Gastrocnemius medialis (tissue), 4 donors: ENCODE results near the gene ZNF620.

Source experiments
- POLR2A ChIP-seq, 2 donors: fragments of 450-650 bp; IDR thresholded peaks; one replicate each; pipeline ENCODE4 v1.6.1; 2017; ENCODE audit warnings: antibody characterized with exemption in 2 of 2, mild to moderate bottlenecking in 2 of 2, moderate library complexity in 2 of 2
- TF ChIP-seq, protein P1 (sequence below), 5 experiments: fragments of 450-650 bp in 3 of 5; fragments of 200-600 bp in 2 of 5; sonication (generic) in 2 of 5; IDR thresholded peaks in 4 of 5; conservative IDR thresholded peaks in 1 of 5; 1 replicate in 4 of 5; 2 replicates in 1 of 5; pipeline ENCODE4 v1.5.1; 2016 to 2019; ENCODE audit warnings: antibody characterized with exemption in 5 of 5, mild to moderate bottlenecking in 3 of 5, moderate library complexity in 3 of 5

DNA sequence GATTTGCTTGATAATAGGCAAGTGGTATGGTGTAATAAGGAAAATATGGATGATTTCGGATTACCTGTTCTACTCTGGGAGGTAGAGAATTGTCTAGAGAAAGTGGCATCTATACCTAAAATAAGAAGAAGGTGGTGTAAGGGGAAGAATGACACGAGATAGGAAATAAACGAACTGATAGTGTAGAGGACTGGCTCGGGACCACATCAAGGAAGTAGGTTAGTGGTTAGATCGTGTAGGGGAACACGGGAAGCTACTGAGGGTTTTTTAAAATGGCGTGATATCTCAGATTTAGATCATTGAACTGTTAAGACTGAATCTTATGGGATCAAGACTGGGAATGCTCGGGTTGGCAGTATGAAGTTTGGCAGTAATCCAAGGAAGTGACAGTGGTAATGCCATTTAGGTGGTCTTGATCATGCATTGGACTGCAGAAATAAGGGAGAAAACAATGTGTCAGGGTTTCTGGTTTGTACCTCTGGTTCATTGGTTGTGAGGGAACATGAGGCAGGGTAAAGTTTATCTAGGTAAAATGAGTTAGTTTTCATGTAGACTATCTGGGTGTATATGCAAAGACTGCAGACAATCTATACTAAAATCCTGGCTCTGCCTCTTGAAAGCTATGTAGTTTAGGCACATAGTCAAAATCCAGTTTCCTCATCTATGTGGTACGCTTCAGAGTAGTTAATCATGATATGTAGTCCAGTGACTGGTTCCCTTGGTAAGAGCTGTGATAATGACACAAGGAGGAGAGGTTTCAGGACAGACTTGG is 41.3 kb upstream of the ZNF620 start:
- TF ChIP-seq POLR2A (IDR thresholded peaks at IDR 0.05) = no peak
- TF ChIP-seq, protein P1, sequence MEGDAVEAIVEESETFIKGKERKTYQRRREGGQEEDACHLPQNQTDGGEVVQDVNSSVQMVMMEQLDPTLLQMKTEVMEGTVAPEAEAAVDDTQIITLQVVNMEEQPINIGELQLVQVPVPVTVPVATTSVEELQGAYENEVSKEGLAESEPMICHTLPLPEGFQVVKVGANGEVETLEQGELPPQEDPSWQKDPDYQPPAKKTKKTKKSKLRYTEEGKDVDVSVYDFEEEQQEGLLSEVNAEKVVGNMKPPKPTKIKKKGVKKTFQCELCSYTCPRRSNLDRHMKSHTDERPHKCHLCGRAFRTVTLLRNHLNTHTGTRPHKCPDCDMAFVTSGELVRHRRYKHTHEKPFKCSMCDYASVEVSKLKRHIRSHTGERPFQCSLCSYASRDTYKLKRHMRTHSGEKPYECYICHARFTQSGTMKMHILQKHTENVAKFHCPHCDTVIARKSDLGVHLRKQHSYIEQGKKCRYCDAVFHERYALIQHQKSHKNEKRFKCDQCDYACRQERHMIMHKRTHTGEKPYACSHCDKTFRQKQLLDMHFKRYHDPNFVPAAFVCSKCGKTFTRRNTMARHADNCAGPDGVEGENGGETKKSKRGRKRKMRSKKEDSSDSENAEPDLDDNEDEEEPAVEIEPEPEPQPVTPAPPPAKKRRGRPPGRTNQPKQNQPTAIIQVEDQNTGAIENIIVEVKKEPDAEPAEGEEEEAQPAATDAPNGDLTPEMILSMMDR (IDR thresholded peaks at IDR 0.05 in 4 of 5, conservative IDR thresholded peaks at IDR 0.05 in 1 of 5) = no peak
